Measurements from ENCODE around the gene ADH6. TPM values are rescaled to one million over a fixed set of nuclear protein-coding genes. Genes with fewer than 3 reads are reported as not detected.

Gene ADH6
- total RNA-seq, 1 experiment from 2014 or later = not detected

GRCh38 chr4:99207911-99208718 lies 10.9 kb downstream of the ADH6 start:
- TF ChIP-seq CTCF (conservative IDR thresholded peaks at IDR 0.05) (no peak), EZH2 (IDR thresholded peaks at IDR 0.05; ENCODE audit: low read depth) (no peak)
- intact Hi-C loops (cut with micrococcal nuclease; ENCODE audit: unreplicated experiment) = no loop called here
- POLR2A ChIA-PET (ENCODE audit: unreplicated experiment) = no interaction called here
- no peak for DNase-seq
- CTCF ChIA-PET = no interaction called here
- H3K79me2 ChIP-seq (ENCODE audit: low read depth) = no peaks in the 10 kb centered on the region
- H3K9me3 ChIP-seq (ENCODE audit: insufficient read depth, low read depth) = no peaks in the 10 kb centered on the region
- no TSS peak for BruUV-seq (replicated peaks)
- H3K9me2 ChIP-seq (ENCODE audit: insufficient read depth) = no peaks in the 10 kb centered on the region
- no peaks in the 10 kb centered on the region for H4K20me1 ChIP-seq (ENCODE audit: insufficient read depth)
- H3K4me1 ChIP-seq (replicated peaks; ENCODE audit: insufficient read depth) = no peaks in the 10 kb centered on the region
- no peaks in the 10 kb centered on the region for H3K27me3 ChIP-seq (ENCODE audit: insufficient read depth, low read depth)
- no peak overlapping the region for H3K4me3 ChIP-seq
- H3K4me2 ChIP-seq = no peak overlapping the region
- no peaks in the 10 kb centered on the region for H3F3A ChIP-seq (ENCODE audit: insufficient read depth, low read depth)
- H3K27ac ChIP-seq = no peak overlapping the region
- no peaks in the 10 kb centered on the region for H3K36me3 ChIP-seq (ENCODE audit: low read depth)
- no peak overlapping the region for H2AFZ ChIP-seq

GRCh38 chr4:99207069-99207743 lies 11.8 kb downstream of the ADH6 start:
- Histone ChIP-seq H3K9me2 (ENCODE audit: insufficient read depth) (no peaks in the 10 kb centered on the region), H2AFZ (no peak overlapping the region), H4K20me1 (ENCODE audit: insufficient read depth) (no peaks in the 10 kb centered on the region), H3K36me3 (ENCODE audit: low read depth) (no peaks in the 10 kb centered on the region), H3K27me3 (ENCODE audit: insufficient read depth, low read depth) (no peaks in the 10 kb centered on the region), H3K27ac (no peak overlapping the region), H3K4me3 (no peak overlapping the region), H3F3A (ENCODE audit: insufficient read depth, low read depth) (no peaks in the 10 kb centered on the region), H3K4me1 (replicated peaks; ENCODE audit: insufficient read depth) (no peaks in the 10 kb centered on the region), H3K9me3 (ENCODE audit: insufficient read depth, low read depth) (no peaks in the 10 kb centered on the region), H3K79me2 (ENCODE audit: low read depth) (no peaks in the 10 kb centered on the region), H3K4me2 (no peak overlapping the region)
- BruUV-seq (replicated peaks) = no TSS peak
- CTCF ChIA-PET = no interaction called here
- no peak for TF ChIP-seq CTCF (conservative IDR thresholded peaks at IDR 0.05)
- no peak for TF ChIP-seq EZH2 (IDR thresholded peaks at IDR 0.05; ENCODE audit: low read depth)
- POLR2A ChIA-PET (ENCODE audit: unreplicated experiment) = no interaction called here
- DNase-seq = no peak
- intact Hi-C loops (cut with micrococcal nuclease; ENCODE audit: unreplicated experiment) = no loop called here

GRCh38 chr4:99205153-99205979 lies 13.7 kb downstream of the ADH6 start:
- Histone ChIP-seq H3K4me1 (replicated peaks; ENCODE audit: insufficient read depth) (no peaks in the 10 kb centered on the region), H2AFZ (no peak overlapping the region), H3F3A (ENCODE audit: insufficient read depth, low read depth) (no peaks in the 10 kb centered on the region), H4K20me1 (ENCODE audit: insufficient read depth) (no peaks in the 10 kb centered on the region), H3K27ac (no peak overlapping the region), H3K79me2 (ENCODE audit: low read depth) (no peaks in the 10 kb centered on the region), H3K27me3 (ENCODE audit: insufficient read depth, low read depth) (no peaks in the 10 kb centered on the region), H3K36me3 (ENCODE audit: low read depth) (no peaks in the 10 kb centered on the region), H3K9me2 (ENCODE audit: insufficient read depth) (no peaks in the 10 kb centered on the region), H3K9me3 (ENCODE audit: insufficient read depth, low read depth) (no peaks in the 10 kb centered on the region), H3K4me3 (no peak overlapping the region), H3K4me2 (no peak overlapping the region)
- no peak for DNase-seq
- CTCF ChIA-PET = no interaction called here
- POLR2A ChIA-PET (ENCODE audit: unreplicated experiment) = no interaction called here
- intact Hi-C loops (cut with micrococcal nuclease; ENCODE audit: unreplicated experiment) = no loop called here
- BruUV-seq (replicated peaks) = no TSS peak
- TF ChIP-seq CTCF (conservative IDR thresholded peaks at IDR 0.05) (no peak), EZH2 (IDR thresholded peaks at IDR 0.05; ENCODE audit: low read depth) (no peak)

Data from PC-9 (cell line).